ENCODE data around the gene SRL.

Gene SRL

DNA sequence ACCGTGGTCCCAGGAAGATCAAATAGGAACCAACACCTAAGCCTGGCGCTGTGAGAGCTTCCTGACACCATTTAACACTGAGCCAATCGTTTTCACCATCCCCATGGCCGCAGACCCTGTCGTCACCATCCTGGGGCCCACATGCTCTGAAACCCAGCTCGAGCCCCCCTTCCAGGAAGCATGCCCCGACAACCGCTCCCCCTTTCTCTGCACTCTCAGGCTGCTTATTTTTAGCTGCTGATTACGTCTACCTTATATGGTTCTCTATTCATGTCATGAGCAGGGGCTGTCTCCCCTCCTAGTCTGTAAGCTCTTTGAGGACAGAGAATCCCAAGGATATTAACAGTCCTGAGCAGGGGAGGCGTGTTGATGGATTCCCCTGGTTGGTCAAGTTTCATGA, 10.5 kb downstream of the SRL start:
- DNase-seq = no peak
- Histone ChIP-seq H3K27me3 (replicated peaks) (no peaks in the 10 kb centered on the region), H3K36me3 (replicated peaks) (no peaks in the 10 kb centered on the region), H3K27ac (no peak overlapping the region), H3K4me3 (ENCODE audit: low read depth, low read length) (no peak overlapping the region)
- TF ChIP-seq, protein P1, sequence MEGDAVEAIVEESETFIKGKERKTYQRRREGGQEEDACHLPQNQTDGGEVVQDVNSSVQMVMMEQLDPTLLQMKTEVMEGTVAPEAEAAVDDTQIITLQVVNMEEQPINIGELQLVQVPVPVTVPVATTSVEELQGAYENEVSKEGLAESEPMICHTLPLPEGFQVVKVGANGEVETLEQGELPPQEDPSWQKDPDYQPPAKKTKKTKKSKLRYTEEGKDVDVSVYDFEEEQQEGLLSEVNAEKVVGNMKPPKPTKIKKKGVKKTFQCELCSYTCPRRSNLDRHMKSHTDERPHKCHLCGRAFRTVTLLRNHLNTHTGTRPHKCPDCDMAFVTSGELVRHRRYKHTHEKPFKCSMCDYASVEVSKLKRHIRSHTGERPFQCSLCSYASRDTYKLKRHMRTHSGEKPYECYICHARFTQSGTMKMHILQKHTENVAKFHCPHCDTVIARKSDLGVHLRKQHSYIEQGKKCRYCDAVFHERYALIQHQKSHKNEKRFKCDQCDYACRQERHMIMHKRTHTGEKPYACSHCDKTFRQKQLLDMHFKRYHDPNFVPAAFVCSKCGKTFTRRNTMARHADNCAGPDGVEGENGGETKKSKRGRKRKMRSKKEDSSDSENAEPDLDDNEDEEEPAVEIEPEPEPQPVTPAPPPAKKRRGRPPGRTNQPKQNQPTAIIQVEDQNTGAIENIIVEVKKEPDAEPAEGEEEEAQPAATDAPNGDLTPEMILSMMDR (IDR thresholded peaks at IDR 0.05; ENCODE audit: low read depth, low read length, missing control alignments) = no peak
- in situ Hi-C loops (cut with HindIII; ENCODE audit: low pct_ligation_motif_present, low sequenced_read_pairs) = no loop called here

DNA sequence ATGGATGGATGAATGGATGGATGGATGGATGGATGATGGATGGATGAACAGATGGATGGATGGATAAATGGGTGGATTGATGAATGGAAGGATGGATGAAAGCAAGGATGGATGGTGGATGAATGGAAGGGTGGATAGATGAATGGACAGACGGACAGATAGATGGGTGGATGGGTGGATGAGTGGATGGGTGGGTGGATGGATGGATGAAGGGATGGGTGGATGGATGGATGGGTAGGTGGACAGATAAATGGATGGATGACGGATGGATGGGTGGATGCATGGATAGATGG, 14.9 kb downstream of the SRL start:
- no peak overlapping the region for H3K27ac ChIP-seq
- H3K4me3 ChIP-seq (ENCODE audit: low read depth, low read length) = no peak overlapping the region
- no peaks in the 10 kb centered on the region for H3K27me3 ChIP-seq (replicated peaks)
- DNase-seq = no peak
- in situ Hi-C loops (cut with HindIII; ENCODE audit: low pct_ligation_motif_present, low sequenced_read_pairs) = no loop called here
- TF ChIP-seq, protein P1 (IDR thresholded peaks at IDR 0.05; ENCODE audit: low read depth, low read length, missing control alignments) = no peak
- no peaks in the 10 kb centered on the region for H3K36me3 ChIP-seq (replicated peaks)

DNA sequence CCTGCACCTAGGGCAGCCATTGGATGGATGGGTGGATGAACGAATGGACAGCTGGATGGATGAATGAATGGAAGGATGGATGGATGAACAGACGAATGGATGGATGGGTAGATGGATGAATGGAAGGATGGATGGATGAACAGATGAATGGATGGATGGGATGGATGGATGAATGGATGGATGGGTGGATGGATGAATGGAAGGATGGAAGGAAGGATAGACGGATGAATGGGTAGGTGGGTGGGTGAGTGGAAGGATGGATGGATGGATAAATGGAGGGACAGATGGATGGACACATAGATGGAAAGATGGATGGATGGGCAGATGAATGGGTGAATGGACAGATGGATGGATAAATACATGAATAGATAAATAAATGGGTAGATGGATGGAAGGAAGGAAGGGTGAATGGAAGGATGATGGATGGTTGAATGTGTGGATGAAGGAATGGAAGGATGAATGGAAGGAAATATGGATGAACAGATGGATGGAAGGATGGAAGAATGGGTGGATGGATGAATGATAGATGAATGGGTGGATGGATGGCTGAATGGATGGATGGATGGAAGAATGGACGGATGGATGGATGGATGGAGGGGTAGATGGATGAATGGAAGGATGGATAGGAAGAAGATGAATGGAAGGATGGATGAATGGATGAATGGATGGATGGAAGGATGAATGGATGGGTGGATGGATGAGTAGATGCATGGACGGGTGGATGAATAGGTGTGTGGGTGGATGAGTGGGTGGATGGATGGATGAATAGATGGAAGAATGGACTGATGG, 15.4 kb downstream of the SRL start:
- H3K27me3 ChIP-seq (replicated peaks) = no peaks in the 10 kb centered on the region
- H3K36me3 ChIP-seq (replicated peaks) = no peaks in the 10 kb centered on the region
- H3K27ac ChIP-seq = no peak overlapping the region
- no peak for DNase-seq
- H3K4me3 ChIP-seq (ENCODE audit: low read depth, low read length) = no peak overlapping the region
- in situ Hi-C loops (cut with HindIII; ENCODE audit: low pct_ligation_motif_present, low sequenced_read_pairs) = no loop called here
- TF ChIP-seq, protein P1 (IDR thresholded peaks at IDR 0.05; ENCODE audit: low read depth, low read length, missing control alignments) = no peak

DNA sequence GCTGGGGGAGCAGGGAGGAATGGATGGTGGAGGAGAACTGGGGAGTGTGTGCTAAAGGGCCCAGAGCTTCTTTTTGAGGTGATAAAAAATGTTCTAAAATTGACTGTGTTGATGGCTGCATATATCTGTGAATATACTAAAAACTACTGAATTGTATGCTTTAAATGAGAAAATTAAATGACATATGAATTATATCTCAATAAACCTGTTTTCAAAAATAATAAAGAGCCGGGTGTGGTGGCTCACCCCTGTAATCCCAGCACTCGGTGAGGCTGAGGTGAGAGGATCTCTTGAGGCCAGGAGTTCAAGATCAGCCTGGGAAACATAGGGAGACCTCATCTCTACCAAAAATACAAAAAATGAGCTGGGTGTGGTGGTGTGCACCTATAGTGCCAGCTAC, 16.8 kb downstream of the SRL start:
- H3K4me3 ChIP-seq (ENCODE audit: low read depth, low read length) = no peak overlapping the region
- H3K27ac ChIP-seq = no peak overlapping the region
- in situ Hi-C loops (cut with HindIII; ENCODE audit: low pct_ligation_motif_present, low sequenced_read_pairs) = no loop called here
- TF ChIP-seq, protein P1 (IDR thresholded peaks at IDR 0.05; ENCODE audit: low read depth, low read length, missing control alignments) = no peak
- no peaks in the 10 kb centered on the region for H3K36me3 ChIP-seq (replicated peaks)
- no peak for DNase-seq
- no peaks in the 10 kb centered on the region for H3K27me3 ChIP-seq (replicated peaks)

DNA sequence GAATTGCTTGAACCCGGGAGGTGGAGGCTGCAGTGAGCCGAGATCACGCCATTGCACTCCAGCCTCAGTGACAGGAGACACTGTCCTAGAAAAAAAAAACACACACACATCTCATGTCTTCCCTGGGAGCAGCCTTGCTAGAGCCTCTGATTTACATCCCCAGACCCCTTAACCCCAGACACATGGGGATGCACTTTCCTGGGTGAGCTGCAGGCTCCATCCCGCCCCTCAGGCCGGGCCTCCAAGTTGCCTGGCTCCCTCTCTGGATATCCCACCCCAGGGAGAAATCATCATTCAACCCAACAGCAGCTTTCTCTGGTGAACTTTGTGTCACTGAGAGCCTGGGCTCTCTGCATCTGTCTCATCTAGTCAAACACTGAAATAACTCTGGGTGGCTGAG, 21.5 kb downstream of the SRL start:
- TF ChIP-seq, protein P1 (IDR thresholded peaks at IDR 0.05; ENCODE audit: low read depth, low read length, missing control alignments) = no peak
- Histone ChIP-seq H3K4me3 (ENCODE audit: low read depth, low read length) (no peak overlapping the region), H3K27ac (no peak overlapping the region), H3K36me3 (replicated peaks) (no peaks in the 10 kb centered on the region), H3K27me3 (replicated peaks) (no peaks in the 10 kb centered on the region)
- in situ Hi-C loops (cut with HindIII; ENCODE audit: low pct_ligation_motif_present, low sequenced_read_pairs) = no loop called here
- DNase-seq = no peak

DNA sequence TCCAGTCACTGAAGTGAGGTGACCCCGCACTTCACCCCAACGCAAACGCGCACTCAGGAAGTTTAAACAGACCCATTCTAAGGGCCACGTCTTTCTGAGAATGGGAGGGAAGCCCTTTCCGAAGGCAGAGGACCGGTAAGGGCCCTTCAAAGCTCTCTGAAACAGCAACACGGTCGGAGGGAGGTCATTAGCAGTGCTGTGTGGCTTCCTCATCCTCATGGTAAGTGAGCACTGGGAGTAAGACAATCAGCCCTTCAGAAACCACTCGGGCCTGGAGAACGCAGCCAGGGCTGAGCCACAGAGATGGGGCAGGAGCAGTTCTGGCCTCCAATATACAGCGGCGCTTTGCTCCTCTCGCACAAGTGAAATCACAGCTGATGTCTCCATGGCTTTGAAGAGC, 23.7 kb downstream of the SRL start:
- H3K27me3 ChIP-seq (replicated peaks) = no peaks in the 10 kb centered on the region
- DNase-seq = no peak
- TF ChIP-seq, protein P1 (IDR thresholded peaks at IDR 0.05; ENCODE audit: low read depth, low read length, missing control alignments) = no peak
- no peaks in the 10 kb centered on the region for H3K36me3 ChIP-seq (replicated peaks)
- H3K27ac ChIP-seq = no peak overlapping the region
- no peak overlapping the region for H3K4me3 ChIP-seq (ENCODE audit: low read depth, low read length)
- in situ Hi-C loops (cut with HindIII; ENCODE audit: low pct_ligation_motif_present, low sequenced_read_pairs) = no loop called here
